ENCODE measurements around the gene OR12D1.

OR12D1 gene

DNA sequence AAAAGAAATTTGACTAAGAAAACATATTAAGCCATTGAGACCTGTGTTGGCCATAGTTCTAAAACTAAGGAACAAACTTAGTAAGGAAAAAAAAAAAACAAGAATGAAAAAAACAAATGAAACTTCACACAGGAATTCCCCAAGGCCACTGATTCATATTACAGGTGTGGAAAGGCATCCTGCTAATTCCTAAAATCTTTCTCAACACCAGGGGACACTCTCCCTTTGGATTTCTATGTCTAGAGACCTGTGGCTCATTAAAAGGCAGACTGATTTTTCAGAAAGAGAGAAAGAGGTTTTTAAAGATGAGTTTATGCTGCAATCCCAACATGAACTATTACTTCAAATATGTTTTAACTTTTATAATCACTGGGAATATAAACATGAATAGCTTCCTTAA, at the start of gene OR12D1:
Gene OR12D1 (plus strand): TSS at position 341 of the 400 bp plus-strand sequence.
- TF ChIP-seq, protein P1, sequence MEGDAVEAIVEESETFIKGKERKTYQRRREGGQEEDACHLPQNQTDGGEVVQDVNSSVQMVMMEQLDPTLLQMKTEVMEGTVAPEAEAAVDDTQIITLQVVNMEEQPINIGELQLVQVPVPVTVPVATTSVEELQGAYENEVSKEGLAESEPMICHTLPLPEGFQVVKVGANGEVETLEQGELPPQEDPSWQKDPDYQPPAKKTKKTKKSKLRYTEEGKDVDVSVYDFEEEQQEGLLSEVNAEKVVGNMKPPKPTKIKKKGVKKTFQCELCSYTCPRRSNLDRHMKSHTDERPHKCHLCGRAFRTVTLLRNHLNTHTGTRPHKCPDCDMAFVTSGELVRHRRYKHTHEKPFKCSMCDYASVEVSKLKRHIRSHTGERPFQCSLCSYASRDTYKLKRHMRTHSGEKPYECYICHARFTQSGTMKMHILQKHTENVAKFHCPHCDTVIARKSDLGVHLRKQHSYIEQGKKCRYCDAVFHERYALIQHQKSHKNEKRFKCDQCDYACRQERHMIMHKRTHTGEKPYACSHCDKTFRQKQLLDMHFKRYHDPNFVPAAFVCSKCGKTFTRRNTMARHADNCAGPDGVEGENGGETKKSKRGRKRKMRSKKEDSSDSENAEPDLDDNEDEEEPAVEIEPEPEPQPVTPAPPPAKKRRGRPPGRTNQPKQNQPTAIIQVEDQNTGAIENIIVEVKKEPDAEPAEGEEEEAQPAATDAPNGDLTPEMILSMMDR (IDR thresholded peaks at IDR 0.05; ENCODE audit: extremely low read depth, insufficient read depth, missing control alignments) = no peak
- DNase-seq (ENCODE audit: low spot score) = no peak
- in situ Hi-C loops (cut with MboI; ENCODE audit: low pct_unique_long_range_greater_than_20kb, low sequenced_read_pairs, unreplicated experiment) = no loop called here

DNA sequence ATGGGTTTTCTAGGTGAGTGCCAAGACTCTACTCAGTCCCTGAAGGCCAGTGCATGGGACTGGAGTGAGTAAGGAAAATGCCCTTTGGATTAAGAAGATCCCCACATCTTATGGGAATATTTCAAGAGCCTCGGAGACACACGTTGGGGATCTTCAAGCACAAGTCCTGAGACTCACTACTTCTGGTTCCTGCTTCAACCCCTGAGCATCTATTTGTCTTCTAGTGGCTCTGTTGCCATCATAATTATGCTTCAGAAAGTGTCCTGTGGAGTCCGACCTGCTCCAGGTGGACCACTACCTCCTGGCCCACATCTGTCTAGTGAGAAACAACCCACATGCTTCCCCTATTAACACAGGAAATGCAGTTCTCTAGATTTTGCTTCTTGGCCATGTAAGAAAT, 46.0 kb upstream of the OR12D1 start, which contains the start of gene OR5V1:
Gene OR5V1 (minus strand): TSS at position 101 of the 400 bp plus-strand sequence. CDS start 12,670 bp downstream, outside the sequence.
- TF ChIP-seq, protein P1 (IDR thresholded peaks at IDR 0.05; ENCODE audit: extremely low read depth, insufficient read depth, missing control alignments) = no peak
- DNase-seq (ENCODE audit: low spot score) = no peak
- in situ Hi-C loops (cut with MboI; ENCODE audit: low pct_unique_long_range_greater_than_20kb, low sequenced_read_pairs, unreplicated experiment) = no loop called here

GRCh38 chr6:29375191-29375590, 39.5 kb upstream of the OR12D1 start, which contains the start of gene OR12D3:
TSS of gene OR12D3 (minus strand) at chr6:29375291. CDS start at chr6:29375287, 4 bp downstream.
- no peak for DNase-seq (ENCODE audit: low spot score)
- in situ Hi-C loops (cut with MboI; ENCODE audit: low pct_unique_long_range_greater_than_20kb, low sequenced_read_pairs, unreplicated experiment) = no loop called here
- TF ChIP-seq, protein P1 (IDR thresholded peaks at IDR 0.05; ENCODE audit: extremely low read depth, insufficient read depth, missing control alignments) = no peak

DNA sequence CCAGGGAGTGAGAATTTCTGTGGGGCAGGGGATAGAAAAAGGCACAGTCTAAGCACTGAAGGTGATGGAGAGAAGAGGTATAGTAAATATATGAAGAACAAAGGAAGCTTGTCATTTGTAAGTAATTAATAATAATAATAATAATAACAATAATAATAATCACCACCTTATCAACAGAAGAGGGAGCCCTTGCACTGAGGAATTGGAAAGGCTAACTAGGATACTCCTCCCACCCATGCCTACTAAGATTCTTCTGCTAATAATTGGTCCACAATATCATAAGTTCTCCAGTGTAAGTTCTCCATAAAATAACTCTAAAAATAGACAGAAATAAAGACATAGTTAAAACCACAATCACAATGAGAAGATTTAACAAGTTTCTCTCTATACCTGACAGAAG, 38.7 kb upstream of the OR12D1 start:
- DNase-seq (ENCODE audit: low spot score) = peak; percentile 25
- TF ChIP-seq, protein P1 (IDR thresholded peaks at IDR 0.05; ENCODE audit: extremely low read depth, insufficient read depth, missing control alignments) = no peak
- in situ Hi-C loops (cut with MboI; ENCODE audit: low pct_unique_long_range_greater_than_20kb, low sequenced_read_pairs, unreplicated experiment) = no loop called here

DNA sequence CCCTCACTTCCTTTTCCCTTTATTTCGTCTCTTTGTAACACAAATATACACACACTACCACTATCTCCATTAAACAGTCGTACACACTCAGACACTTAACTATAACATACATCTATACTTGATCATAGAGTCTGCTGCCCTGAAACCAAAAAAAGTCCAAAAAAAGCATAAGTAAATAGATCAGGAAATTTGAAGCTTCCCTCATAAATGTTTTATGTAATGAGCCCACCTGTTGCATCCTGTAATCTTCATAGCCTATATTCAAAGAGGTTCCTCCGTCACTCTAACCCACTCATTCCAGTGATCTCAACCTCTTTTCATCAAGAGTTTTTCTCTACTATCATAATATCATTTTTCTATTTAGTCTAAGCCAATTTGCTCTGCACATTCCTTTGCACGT, 26.2 kb upstream of the OR12D1 start:
- no peak for DNase-seq (ENCODE audit: low spot score)
- in situ Hi-C loops (cut with MboI; ENCODE audit: low pct_unique_long_range_greater_than_20kb, low sequenced_read_pairs, unreplicated experiment) = no loop called here
- TF ChIP-seq, protein P1 (IDR thresholded peaks at IDR 0.05; ENCODE audit: extremely low read depth, insufficient read depth, missing control alignments) = no peak

DNA sequence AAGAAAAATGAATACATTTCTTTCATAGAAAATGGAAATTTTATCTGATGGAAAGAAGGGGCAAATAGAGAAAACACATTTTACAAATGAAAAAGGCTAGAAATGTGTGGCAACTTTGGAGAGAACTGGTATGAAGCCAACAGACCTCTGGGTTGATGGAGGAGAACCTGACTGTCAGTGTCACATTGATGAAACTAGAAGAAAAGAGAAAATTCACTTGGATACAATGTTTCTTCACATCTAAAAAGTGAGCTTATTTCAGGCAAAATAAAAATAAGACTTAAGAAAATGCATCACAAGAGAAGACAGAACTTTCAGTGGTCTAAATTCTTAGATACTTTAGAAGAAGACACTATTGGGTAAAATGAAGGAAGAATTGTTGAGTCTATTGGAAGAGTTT, 19.4 kb upstream of the OR12D1 start, which contains the start of gene OR12D2:
Gene OR12D2 (plus strand): TSS at position 301 of the 400 bp plus-strand sequence. CDS start 1,069 bp downstream, outside the sequence.
- no peak for DNase-seq (ENCODE audit: low spot score)
- in situ Hi-C loops (cut with MboI; ENCODE audit: low pct_unique_long_range_greater_than_20kb, low sequenced_read_pairs, unreplicated experiment) = no loop called here
- TF ChIP-seq, protein P1 (IDR thresholded peaks at IDR 0.05; ENCODE audit: extremely low read depth, insufficient read depth, missing control alignments) = no peak
